ENCODE data around the gene SLC39A1. TPM values are rescaled to one million over a fixed set of nuclear protein-coding genes. Genes with fewer than 3 reads are reported as not detected.
A peak's percentile ranks its signal among the peaks of the same experiment; 100 is the strongest.

Gene SLC39A1
- total RNA-seq, 1 experiment from 2014 or later = 97.3 TPM

DNA sequence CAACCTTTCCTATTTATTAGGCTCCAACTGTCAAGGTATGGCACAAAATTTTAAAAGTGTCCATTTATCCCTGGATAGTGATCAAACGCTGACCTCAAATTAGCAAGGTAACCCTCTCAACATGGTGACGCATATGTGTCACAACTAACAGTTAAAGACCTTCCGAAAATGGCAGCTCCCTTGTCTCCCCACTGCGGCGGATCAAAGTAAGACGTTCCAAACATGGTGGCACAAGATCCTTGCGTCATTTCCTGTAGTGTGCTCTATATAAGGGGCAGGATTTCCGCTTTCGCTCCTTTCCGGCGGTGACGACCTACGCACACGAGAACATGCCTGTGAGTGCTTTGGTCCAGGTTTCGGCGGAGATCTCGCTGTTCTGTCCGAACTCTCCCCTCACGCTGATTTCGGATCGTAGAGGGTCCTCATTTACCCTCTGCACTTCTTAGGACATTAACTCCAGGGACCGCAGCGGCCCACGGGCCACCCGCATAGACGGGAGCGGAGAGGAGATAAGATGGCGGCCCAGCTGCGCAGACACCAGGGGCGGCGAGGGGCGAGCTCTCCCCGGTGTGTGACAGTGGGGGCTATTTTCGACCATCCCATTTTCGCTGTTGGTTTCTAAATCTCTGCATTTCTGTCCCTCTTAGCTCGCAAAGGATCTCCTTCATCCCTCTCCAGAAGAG is 27.3 kb upstream of the SLC39A1 start, which contains the start of gene RPS27:
Gene RPS27 (plus strand): TSS at position 295 of the 683 bp plus-strand sequence. CDS start 35 bp downstream, at position 330.
- no TSS peak for BruUV-seq (replicated peaks)
- CTCF ChIA-PET = interaction anchor here (0.6 kb wide), 1 partner anchor 266 kb away, joined by 5 read pairs; no protein-coding TSS in a partner anchor
- Histone ChIP-seq H3K27ac (ENCODE audit: low read depth, low read length, poor library complexity, severe bottlenecking) (peak within 1 kb of the TSS; percentile 96), H3K4me3 (ENCODE audit: low read depth, low read length, poor library complexity, severe bottlenecking) (peak within 1 kb of the TSS; percentile 81), H3K36me3 (ENCODE audit: insufficient read depth, low read length, poor library complexity, severe bottlenecking) (peaks cover 42% of the 10 kb centered on the region), H3K27me3 (replicated peaks; ENCODE audit: insufficient read depth, low read depth, low read length, poor library complexity) (no peaks in the 10 kb centered on the region), H3K4me1 (ENCODE audit: insufficient read depth, low read length, poor library complexity, severe bottlenecking) (peaks cover 17% of the 10 kb centered on the region), H3K9me3 (ENCODE audit: low read depth, low read length, poor library complexity, severe bottlenecking) (no peaks in the 10 kb centered on the region)
- DNase-seq (ENCODE audit: low spot score) = peak; percentile 98
- intact Hi-C loops (cut with micrococcal nuclease; ENCODE audit: unreplicated experiment) = no loop called here
- TF ChIP-seq, protein P1, sequence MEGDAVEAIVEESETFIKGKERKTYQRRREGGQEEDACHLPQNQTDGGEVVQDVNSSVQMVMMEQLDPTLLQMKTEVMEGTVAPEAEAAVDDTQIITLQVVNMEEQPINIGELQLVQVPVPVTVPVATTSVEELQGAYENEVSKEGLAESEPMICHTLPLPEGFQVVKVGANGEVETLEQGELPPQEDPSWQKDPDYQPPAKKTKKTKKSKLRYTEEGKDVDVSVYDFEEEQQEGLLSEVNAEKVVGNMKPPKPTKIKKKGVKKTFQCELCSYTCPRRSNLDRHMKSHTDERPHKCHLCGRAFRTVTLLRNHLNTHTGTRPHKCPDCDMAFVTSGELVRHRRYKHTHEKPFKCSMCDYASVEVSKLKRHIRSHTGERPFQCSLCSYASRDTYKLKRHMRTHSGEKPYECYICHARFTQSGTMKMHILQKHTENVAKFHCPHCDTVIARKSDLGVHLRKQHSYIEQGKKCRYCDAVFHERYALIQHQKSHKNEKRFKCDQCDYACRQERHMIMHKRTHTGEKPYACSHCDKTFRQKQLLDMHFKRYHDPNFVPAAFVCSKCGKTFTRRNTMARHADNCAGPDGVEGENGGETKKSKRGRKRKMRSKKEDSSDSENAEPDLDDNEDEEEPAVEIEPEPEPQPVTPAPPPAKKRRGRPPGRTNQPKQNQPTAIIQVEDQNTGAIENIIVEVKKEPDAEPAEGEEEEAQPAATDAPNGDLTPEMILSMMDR (conservative IDR thresholded peaks at IDR 0.05; ENCODE audit: low read depth, low read length) = no peak
- TF ChIP-seq EZH2 (IDR thresholded peaks at IDR 0.05; ENCODE audit: borderline replicate concordance, low read depth, low read length, poor library complexity, severe bottlenecking) = no peak
- POLR2A ChIA-PET (ENCODE audit: low non-redundant PET) = interaction anchor here (0.6 to 1.0 kb wide), 10 partner anchors 9 to 1464 kb away, joined by 3 to 11 read pairs (median 4); partner anchors contain the start of genes DENND4B, JTB, SLC39A1 and UBAP2L

- no TSS peak for BruUV-seq (replicated peaks)
- POLR2A ChIA-PET (ENCODE audit: low non-redundant PET) = interaction anchor here (0.6 kb wide), 1 partner anchor 310 kb away, joined by 5 read pairs; no protein-coding TSS in a partner anchor
- no peak for TF ChIP-seq EZH2 (IDR thresholded peaks at IDR 0.05; ENCODE audit: borderline replicate concordance, low read depth, low read length, poor library complexity, severe bottlenecking)
- TF ChIP-seq, protein P1 (conservative IDR thresholded peaks at IDR 0.05; ENCODE audit: low read depth, low read length) = no peak
Measured at GRCh38 chr1:153987621-153988020, 24.3 kb upstream of the SLC39A1 start.

GRCh38 chr1:153985941-153986761 is 22.8 kb upstream of the SLC39A1 start, which contains the start of gene RAB13:
TSS of gene RAB13 (minus strand) at chr1:153986339. CDS start at chr1:153986236, 103 bp downstream.
- peak; percentile 92 for DNase-seq (ENCODE audit: low spot score)
- TF ChIP-seq, protein P1 (conservative IDR thresholded peaks at IDR 0.05; ENCODE audit: low read depth, low read length) = no peak
- no peak for TF ChIP-seq EZH2 (IDR thresholded peaks at IDR 0.05; ENCODE audit: borderline replicate concordance, low read depth, low read length, poor library complexity, severe bottlenecking)
- Histone ChIP-seq H3K9me3 (ENCODE audit: low read depth, low read length, poor library complexity, severe bottlenecking) (no peaks in the 10 kb centered on the region), H3K36me3 (ENCODE audit: insufficient read depth, low read length, poor library complexity, severe bottlenecking) (peaks cover 21% of the 10 kb centered on the region), H3K27ac (ENCODE audit: low read depth, low read length, poor library complexity, severe bottlenecking) (peak within 1 kb of the TSS; percentile 80), H3K4me3 (ENCODE audit: low read depth, low read length, poor library complexity, severe bottlenecking) (peak within 1 kb of the TSS; percentile 83), H3K4me1 (ENCODE audit: insufficient read depth, low read length, poor library complexity, severe bottlenecking) (peaks cover 14% of the 10 kb centered on the region), H3K27me3 (replicated peaks; ENCODE audit: insufficient read depth, low read depth, low read length, poor library complexity) (no peaks in the 10 kb centered on the region)
- intact Hi-C loops (cut with micrococcal nuclease; ENCODE audit: unreplicated experiment) = loop anchor here (1.0 to 10.0 kb wide), 7 partner anchors 65 to 471 kb away; partner anchors contain the start of genes ILF2 and NPR1
- BruUV-seq (replicated peaks) = no TSS peak
- ChIA-PET POLR2A (ENCODE audit: low non-redundant PET) (interaction anchor here (0.6 to 1.1 kb wide), 2 partner anchors 9 to 23 kb away, joined by 4 to 6 read pairs; partner anchors contain the start of genes JTB and SLC39A1), CTCF (interaction anchor here (0.6 to 1.6 kb wide), 6 partner anchors 39 to 308 kb away, joined by 3 to 9 read pairs (median 4); partner anchors contain the start of gene DENND4B)

More at GRCh38 chr1:153987621-153988020, 24.3 kb upstream of the SLC39A1 start:
- peaks cover 27% of the 10 kb centered on the region for H3K36me3 ChIP-seq (ENCODE audit: insufficient read depth, low read length, poor library complexity, severe bottlenecking)
- intact Hi-C loops (cut with micrococcal nuclease; ENCODE audit: unreplicated experiment) = loop anchor here (2.0 to 10.0 kb wide), 6 partner anchors 67 to 473 kb away; partner anchors contain the start of genes ILF2 and NPR1
- peaks cover 24% of the 10 kb centered on the region for H3K4me1 ChIP-seq (ENCODE audit: insufficient read depth, low read length, poor library complexity, severe bottlenecking)
- no peak overlapping the region for H3K4me3 ChIP-seq (ENCODE audit: low read depth, low read length, poor library complexity, severe bottlenecking)
- DNase-seq (ENCODE audit: low spot score) = no peak
- CTCF ChIA-PET = interaction anchor here (0.7 to 1.6 kb wide), 3 partner anchors 190 to 311 kb away, joined by 3 to 8 read pairs (median 4); no protein-coding TSS in a partner anchor
- H3K27me3 ChIP-seq (replicated peaks; ENCODE audit: insufficient read depth, low read depth, low read length, poor library complexity) = no peaks in the 10 kb centered on the region
- no peaks in the 10 kb centered on the region for H3K9me3 ChIP-seq (ENCODE audit: low read depth, low read length, poor library complexity, severe bottlenecking)
- no peak overlapping the region for H3K27ac ChIP-seq (ENCODE audit: low read depth, low read length, poor library complexity, severe bottlenecking)

Measured in A673 (cell line).